Muscle layer of colon (tissue), 2 donors: ENCODE results near the gene MRAP.

ENCODE experiments used
- H3K27ac ChIP-seq: one replicate; pipeline ENCODE4 v1.7.0; 2013; ENCODE audit warnings: low read depth, mild to moderate bottlenecking, low read length, moderate library complexity
- H3K27me3 ChIP-seq, 2 donors: one replicate each; pipeline ENCODE4 v1.7.0; 2013; ENCODE audit warnings: low read length in 2 of 2, mild to moderate bottlenecking in 2 of 2; ENCODE audit not compliant: insufficient read depth in 2 of 2, control insufficient read depth in 1 of 2
- H3K36me3 ChIP-seq: one replicate; pipeline ENCODE4 v1.7.0; 2013; ENCODE audit warnings: mild to moderate bottlenecking, low read length; ENCODE audit not compliant: insufficient read depth
- H3K4me1 ChIP-seq: one replicate; pipeline ENCODE4 v1.7.0; 2013; ENCODE audit warnings: mild to moderate bottlenecking, low read length; ENCODE audit not compliant: insufficient read depth
- H3K4me3 ChIP-seq, 2 donors: one replicate each; pipeline ENCODE4 v1.7.0; 2013; ENCODE audit warnings: low read length in 2 of 2, low read depth in 1 of 2, mild to moderate bottlenecking in 1 of 2, moderate library complexity in 1 of 2
- H3K9ac ChIP-seq: one replicate; pipeline ENCODE4 v1.7.0; 2013; ENCODE audit warnings: low read length
- H3K9me3 ChIP-seq: one replicate; pipeline ENCODE4 v1.7.0; 2013; ENCODE audit warnings: mild to moderate bottlenecking, low read length
- donor health status: abdominal sarcoma.
- donor health status: Adenocarcinoma of cecum.

MRAP gene

DNA sequence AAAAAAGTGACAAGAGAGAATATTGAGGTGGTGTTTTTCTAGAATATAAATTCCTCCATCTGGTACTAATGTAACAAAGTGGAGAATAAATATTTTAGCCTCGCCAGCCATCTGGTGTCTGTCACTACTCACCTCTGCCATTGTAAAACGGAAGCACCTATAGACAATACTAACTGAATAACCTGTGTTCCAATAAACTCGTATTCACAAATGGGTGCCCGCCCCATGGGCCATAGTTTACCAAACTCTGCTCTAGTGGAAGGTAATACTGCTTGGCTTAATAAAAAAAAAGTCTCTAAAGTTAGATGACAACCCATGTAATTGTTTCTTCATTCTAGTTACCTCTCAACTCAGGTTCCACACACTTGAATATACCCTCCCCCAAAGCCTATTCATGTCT lies 27.9 kb upstream of the MRAP start:
- Histone ChIP-seq H3K9ac (no peak overlapping the region), H3K36me3 (peaks cover 15% of the 10 kb centered on the region), H3K27ac (no peak overlapping the region), H3K9me3 (no peaks in the 10 kb centered on the region), H3K27me3 (no peaks in the 10 kb centered on the region), H3K4me1 (no peaks in the 10 kb centered on the region), H3K4me3 (no peak overlapping the region)

DNA sequence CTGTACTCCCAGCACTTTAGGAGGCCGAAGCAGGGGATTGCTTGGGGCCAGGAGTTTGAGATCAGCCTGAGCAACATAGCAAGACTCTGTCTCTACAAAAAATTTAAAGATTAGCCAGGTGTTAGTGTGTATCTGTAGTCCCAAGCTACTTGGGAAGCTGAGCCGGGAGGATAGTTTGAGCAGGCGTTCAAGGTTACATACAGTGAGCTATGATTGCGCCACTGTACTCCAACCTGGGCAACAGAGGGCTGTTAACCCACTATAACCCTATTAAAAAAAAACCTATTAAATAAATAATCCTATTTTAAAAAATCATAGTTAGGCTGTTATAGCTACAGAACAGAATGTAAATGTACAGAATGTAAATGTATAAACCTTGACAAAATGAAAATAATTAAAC lies 22.0 kb upstream of the MRAP start:
- Histone ChIP-seq H3K27me3 (no peaks in the 10 kb centered on the region), H3K4me1 (peaks cover 14% of the 10 kb centered on the region), H3K9me3 (no peaks in the 10 kb centered on the region), H3K9ac (no peak overlapping the region), H3K4me3 (no peak overlapping the region), H3K27ac (no peak overlapping the region), H3K36me3 (peaks cover 5% of the 10 kb centered on the region)

DNA sequence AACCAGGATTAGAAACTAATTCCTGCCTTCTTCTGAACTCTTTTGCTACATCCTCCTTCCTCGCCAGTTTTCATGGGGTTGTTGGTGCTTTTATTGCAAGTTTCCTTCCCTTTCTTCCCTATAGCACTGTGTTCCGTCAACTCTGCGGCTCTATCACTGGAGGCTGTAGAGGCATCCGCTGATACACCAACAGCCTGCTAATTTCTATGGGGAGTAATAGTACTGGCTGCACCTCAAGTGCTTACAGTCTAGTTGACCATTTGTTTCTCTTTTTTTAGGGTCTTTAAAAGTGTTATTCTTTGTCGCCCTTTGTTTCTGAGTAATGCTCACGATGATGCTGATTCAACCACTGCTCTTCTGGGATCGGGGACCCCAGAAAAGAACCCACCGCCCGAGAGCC lies 20.6 kb upstream of the MRAP start:
- peaks cover 14% of the 10 kb centered on the region for H3K4me1 ChIP-seq
- H3K36me3 ChIP-seq = no peaks in the 10 kb centered on the region
- H3K27ac ChIP-seq = peak overlapping the region; percentile 35
- no peaks in the 10 kb centered on the region for H3K9me3 ChIP-seq
- H3K4me3 ChIP-seq = peak overlapping the region; percentile 48 to 92
- no peaks in the 10 kb centered on the region for H3K27me3 ChIP-seq
- peak overlapping the region; percentile 65 for H3K9ac ChIP-seq

- no peaks in the 10 kb centered on the region for H3K9me3 ChIP-seq
- H3K27ac ChIP-seq = peak within 1 kb of the TSS; percentile 35
- peaks cover 14% of the 10 kb centered on the region for H3K4me1 ChIP-seq
- no peaks in the 10 kb centered on the region for H3K27me3 ChIP-seq
- H3K9ac ChIP-seq = peak within 1 kb of the TSS; percentile 86
- peak within 1 kb of the TSS; percentile 48 to 92 for H3K4me3 ChIP-seq
- no peaks in the 10 kb centered on the region for H3K36me3 ChIP-seq
Observed at GRCh38 chr21:32278518-32279376, 19.9 kb upstream of the MRAP start, which contains the start of gene MIS18A. Gene MIS18A (minus strand): TSS chr21:32279049. CDS start chr21:32279014, 35 bp downstream.

DNA sequence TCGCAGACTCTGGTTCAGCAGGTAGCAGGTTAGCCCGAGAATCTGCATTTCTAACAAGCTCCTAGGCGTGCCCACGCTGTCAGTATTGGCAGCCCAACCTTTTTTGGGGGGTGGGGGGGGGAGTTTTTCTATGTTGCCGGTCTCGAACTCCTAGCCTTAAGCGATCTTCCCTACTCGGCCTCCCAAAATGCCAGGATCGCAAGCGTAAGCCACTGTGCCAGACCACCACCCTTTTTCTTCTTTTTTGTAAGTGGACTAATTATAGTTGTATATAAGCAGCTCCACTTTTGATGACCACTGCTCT lies 19.3 kb upstream of the MRAP start:
- H3K36me3 ChIP-seq = no peaks in the 10 kb centered on the region
- peaks cover 14% of the 10 kb centered on the region for H3K4me1 ChIP-seq
- H3K9ac ChIP-seq = peak overlapping the region; percentile 86
- no peaks in the 10 kb centered on the region for H3K9me3 ChIP-seq
- H3K27ac ChIP-seq = peak overlapping the region; percentile 5
- H3K27me3 ChIP-seq = no peaks in the 10 kb centered on the region
- peak overlapping the region; percentile 48 to 92 for H3K4me3 ChIP-seq

DNA sequence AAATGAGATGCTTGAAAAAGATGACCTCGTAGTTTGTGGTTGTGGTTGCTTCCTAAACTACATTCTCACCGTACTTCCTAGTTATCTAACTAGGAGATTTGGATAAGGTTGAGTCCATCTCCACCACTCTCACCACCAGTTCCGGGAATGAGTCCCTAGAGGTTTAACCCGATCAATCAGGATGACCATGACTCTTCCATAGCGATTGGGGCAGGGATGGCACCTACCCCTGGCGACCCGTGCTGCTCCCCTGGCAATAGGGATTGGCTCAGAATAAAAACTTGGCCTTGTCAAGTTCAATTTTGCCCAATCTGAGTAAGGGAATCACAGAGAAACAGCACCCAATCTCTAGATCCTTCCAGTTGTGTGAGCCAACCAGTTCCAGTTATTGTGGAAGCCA lies 17.1 kb upstream of the MRAP start:
- Histone ChIP-seq H3K36me3 (no peaks in the 10 kb centered on the region), H3K27ac (no peak overlapping the region), H3K4me1 (peaks cover 14% of the 10 kb centered on the region)

DNA sequence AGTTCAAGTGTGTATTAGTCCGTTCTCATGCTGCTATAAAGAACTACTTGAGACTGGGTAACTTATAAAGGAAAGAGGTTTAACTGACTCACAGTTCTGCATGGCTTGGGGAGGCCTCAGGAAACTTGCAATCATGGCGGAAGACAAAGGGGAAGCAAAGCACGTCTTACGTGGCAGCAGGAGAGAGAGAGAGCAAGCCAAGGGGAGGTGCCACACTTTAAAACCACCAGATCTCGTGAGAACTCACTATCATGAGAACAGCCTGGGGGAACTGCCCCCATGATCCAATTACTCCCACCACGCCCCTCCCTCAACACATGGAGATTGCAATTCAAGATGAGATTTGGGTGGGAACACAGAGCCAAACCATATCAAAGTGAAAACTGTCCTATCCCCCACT lies 15.7 kb upstream of the MRAP start:
- Histone ChIP-seq H3K27me3 (no peaks in the 10 kb centered on the region), H3K27ac (no peak overlapping the region), H3K9me3 (no peaks in the 10 kb centered on the region), H3K36me3 (no peaks in the 10 kb centered on the region), H3K4me3 (no peak overlapping the region), H3K9ac (no peak overlapping the region), H3K4me1 (peaks cover 11% of the 10 kb centered on the region)

More for the DNA sequence above, 17.1 kb upstream of the MRAP start:
- no peak overlapping the region for H3K4me3 ChIP-seq
- no peaks in the 10 kb centered on the region for H3K9me3 ChIP-seq
- H3K27me3 ChIP-seq = no peaks in the 10 kb centered on the region
- H3K9ac ChIP-seq = no peak overlapping the region

- no peaks in the 10 kb centered on the region for H3K36me3 ChIP-seq
- H3K27ac ChIP-seq = no peak overlapping the region
- no peaks in the 10 kb centered on the region for H3K4me1 ChIP-seq
- no peak overlapping the region for H3K9ac ChIP-seq
- H3K27me3 ChIP-seq = no peaks in the 10 kb centered on the region
- no peak overlapping the region for H3K4me3 ChIP-seq
- no peaks in the 10 kb centered on the region for H3K9me3 ChIP-seq
Observed at GRCh38 chr21:32285476-32285875, 13.2 kb upstream of the MRAP start.

- Histone ChIP-seq H3K27ac (no peak overlapping the region), H3K9ac (no peak overlapping the region), H3K9me3 (no peaks in the 10 kb centered on the region), H3K27me3 (no peaks in the 10 kb centered on the region), H3K4me1 (no peaks in the 10 kb centered on the region), H3K4me3 (no peak overlapping the region), H3K36me3 (no peaks in the 10 kb centered on the region)
Observed at GRCh38 chr21:32297449-32297848, 1.2 kb upstream of the MRAP start.

DNA sequence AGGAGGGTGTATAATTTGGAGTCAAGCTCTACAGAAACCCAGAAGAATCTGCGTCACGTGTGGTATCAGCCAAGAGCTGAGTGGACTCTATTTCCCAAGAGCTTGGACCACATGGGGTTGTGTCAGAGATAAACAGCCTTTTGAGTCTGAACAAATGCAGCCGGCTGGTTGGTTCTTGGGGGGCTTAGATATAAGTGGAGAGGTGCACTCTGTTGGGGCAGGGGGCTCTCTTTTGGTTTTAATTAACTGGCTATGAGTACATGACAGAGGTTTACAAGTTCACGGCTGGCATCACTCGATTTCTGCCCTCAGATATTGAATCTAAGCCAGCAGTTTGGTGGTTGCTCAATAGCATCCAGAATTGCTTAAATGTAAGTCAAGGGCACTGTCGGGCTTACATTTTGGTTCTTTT lies 501 bp upstream of the MRAP start:
- no peak overlapping the region for H3K9ac ChIP-seq
- no peak overlapping the region for H3K4me3 ChIP-seq
- no peaks in the 10 kb centered on the region for H3K36me3 ChIP-seq
- no peaks in the 10 kb centered on the region for H3K27me3 ChIP-seq
- no peak overlapping the region for H3K27ac ChIP-seq
- no peaks in the 10 kb centered on the region for H3K4me1 ChIP-seq
- no peaks in the 10 kb centered on the region for H3K9me3 ChIP-seq

GRCh38 chr21:32299695-32300094 lies 1.0 kb downstream of the MRAP start:
- Histone ChIP-seq H3K4me1 (no peaks in the 10 kb centered on the region), H3K4me3 (no peak overlapping the region), H3K27ac (no peak overlapping the region), H3K9ac (no peak overlapping the region), H3K36me3 (no peaks in the 10 kb centered on the region), H3K9me3 (no peaks in the 10 kb centered on the region), H3K27me3 (no peaks in the 10 kb centered on the region)

DNA sequence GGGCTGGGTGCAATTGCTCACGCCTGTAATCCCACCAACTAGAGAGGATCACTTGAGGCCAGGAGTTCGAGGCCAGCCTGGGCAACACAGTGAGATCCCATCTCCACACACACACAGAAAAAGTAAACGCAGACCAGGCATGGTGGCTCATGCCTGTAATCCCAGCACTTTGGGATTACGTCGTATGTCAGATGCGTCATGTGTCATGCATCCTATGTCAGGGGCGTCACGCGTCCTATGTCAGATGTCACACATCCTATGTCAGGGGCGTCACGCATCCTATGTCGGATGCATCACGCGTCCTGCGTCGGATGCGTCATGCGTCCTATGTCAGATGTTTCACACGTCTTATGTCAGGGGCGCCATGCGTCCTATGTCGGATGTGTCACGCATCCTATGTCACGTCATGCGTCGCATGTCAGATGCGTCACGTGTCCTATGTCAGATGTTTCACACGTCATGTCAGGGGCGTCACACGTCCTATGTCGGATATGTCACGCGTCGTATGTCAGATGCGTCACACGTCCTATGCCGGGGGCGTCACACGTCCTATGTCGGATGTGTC lies 1.5 kb downstream of the MRAP start:
- H3K4me1 ChIP-seq = no peaks in the 10 kb centered on the region
- H3K4me3 ChIP-seq = no peak overlapping the region
- no peaks in the 10 kb centered on the region for H3K36me3 ChIP-seq
- no peak overlapping the region for H3K9ac ChIP-seq
- no peak overlapping the region for H3K27ac ChIP-seq
- no peaks in the 10 kb centered on the region for H3K9me3 ChIP-seq
- H3K27me3 ChIP-seq = no peaks in the 10 kb centered on the region
